ENCODE data around the gene TIGD7. TPM values are rescaled to one million over a fixed set of nuclear protein-coding genes. Genes with fewer than 3 reads are reported as not detected.
"Not testable (repeated sequence)": the region's sequence is repeated elsewhere in the genome, so short reads cannot be mapped to it uniquely, and the experiment has no call there.

The TIGD7 gene
- total RNA-seq, 3 donors from 2014 or later, result 5.2 to 11.4 (median 7.0) TPM

GRCh38 chr16:3281222-3281820 is 23.9 kb downstream of the TIGD7 start:
- Histone ChIP-seq H3K9me3 (peaks cover 15 to 19% of the 10 kb centered on the region in 2 donors), H3K27me3 (no peaks in the 10 kb centered on the region), H3K4me3 (no peak overlapping the region), H3K27ac (no peak overlapping the region), H3K36me3 (peaks cover 7% of the 10 kb centered on the region), H3K4me1 (peaks cover 0 to 8% of the 10 kb centered on the region in 2 donors)
- intact Hi-C loops (cut with DNase I; ENCODE audit: low total_unique reads), result no loop called here
- TF ChIP-seq CTCF (IDR thresholded peaks at IDR 0.05), result no peak
- TF ChIP-seq POLR2AphosphoS5 (IDR thresholded peaks at IDR 0.05), result no peak
- no peak for TF ChIP-seq POLR2A (IDR thresholded peaks at IDR 0.05)
- DNase-seq (ENCODE audit: low spot score in 2 of 2), result no peak

GRCh38 chr16:3276679-3277078 is 28.6 kb downstream of the TIGD7 start:
- peaks cover 0 to 6% of the 10 kb centered on the region in 2 donors for H3K9me3 ChIP-seq
- H3K4me1 ChIP-seq, result no peaks in the 10 kb centered on the region
- intact Hi-C loops (cut with DNase I; ENCODE audit: low total_unique reads), result no loop called here

GRCh38 chr16:3274947-3275346 is 30.3 kb downstream of the TIGD7 start:
- intact Hi-C loops (cut with DNase I; ENCODE audit: low total_unique reads), result no loop called here
- H3K9me3 ChIP-seq, result peaks cover 0 to 13% of the 10 kb centered on the region in 2 donors
- H3K4me1 ChIP-seq, result no peaks in the 10 kb centered on the region
- no peak for DNase-seq (ENCODE audit: low spot score in 2 of 2)
- no peak overlapping the region for H3K4me3 ChIP-seq
- H3K36me3 ChIP-seq, result no peaks in the 10 kb centered on the region
- TF ChIP-seq POLR2A (IDR thresholded peaks at IDR 0.05), result no peak
- no peak for TF ChIP-seq POLR2AphosphoS5 (IDR thresholded peaks at IDR 0.05)
- no peak for TF ChIP-seq CTCF (IDR thresholded peaks at IDR 0.05)
- no peak overlapping the region for H3K27ac ChIP-seq
- H3K27me3 ChIP-seq, result no peaks in the 10 kb centered on the region

More at GRCh38 chr16:3276679-3277078, 28.6 kb downstream of the TIGD7 start:
- no peak overlapping the region for H3K27ac ChIP-seq
- H3K36me3 ChIP-seq, result no peaks in the 10 kb centered on the region
- DNase-seq (ENCODE audit: low spot score in 2 of 2), result no peak
- no peaks in the 10 kb centered on the region for H3K27me3 ChIP-seq
- no peak for TF ChIP-seq POLR2A (IDR thresholded peaks at IDR 0.05)
- no peak for TF ChIP-seq POLR2AphosphoS5 (IDR thresholded peaks at IDR 0.05)
- TF ChIP-seq CTCF (IDR thresholded peaks at IDR 0.05), result no peak
- no peak overlapping the region for H3K4me3 ChIP-seq

GRCh38 chr16:3274490-3274889 is 30.7 kb downstream of the TIGD7 start:
- Histone ChIP-seq H3K27ac (no peak overlapping the region), H3K4me3 (no peak overlapping the region), H3K4me1 (no peaks in the 10 kb centered on the region), H3K27me3 (no peaks in the 10 kb centered on the region), H3K9me3 (peaks cover 0 to 18% of the 10 kb centered on the region in 2 donors), H3K36me3 (no peaks in the 10 kb centered on the region)
- TF ChIP-seq CTCF (IDR thresholded peaks at IDR 0.05) (no peak), POLR2AphosphoS5 (IDR thresholded peaks at IDR 0.05) (no peak), POLR2A (IDR thresholded peaks at IDR 0.05) (no peak)
- DNase-seq (ENCODE audit: low spot score in 2 of 2), result no peak
- intact Hi-C loops (cut with DNase I; ENCODE audit: low total_unique reads), result no loop called here

GRCh38 chr16:3271281-3271680 is 33.9 kb downstream of the TIGD7 start:
- DNase-seq (ENCODE audit: low spot score in 2 of 2); H3K27ac ChIP-seq; H3K4me3 ChIP-seq; H3K36me3 ChIP-seq; H3K4me1 ChIP-seq; intact Hi-C loops (cut with DNase I; ENCODE audit: low total_unique reads); H3K27me3 ChIP-seq: not testable (repeated sequence)
- H3K9me3 ChIP-seq, result peaks cover 0 to 31% of the 10 kb centered on the region in 2 donors

- H3K27me3 ChIP-seq; intact Hi-C loops (cut with DNase I; ENCODE audit: low total_unique reads); H3K27ac ChIP-seq; H3K36me3 ChIP-seq; DNase-seq (ENCODE audit: low spot score in 2 of 2); H3K4me1 ChIP-seq; H3K4me3 ChIP-seq: not testable (repeated sequence)
- H3K9me3 ChIP-seq, result peaks cover 0 to 36% of the 10 kb centered on the region in 2 donors
Measured at GRCh38 chr16:3270718-3271117, 34.5 kb downstream of the TIGD7 start.

All from breast epithelium (tissue), 4 donors.